ENCODE measurements around the gene CTSF.

GRCh38 chr11:66529655-66530054 lies 38.8 kb downstream of the CTSF start:
- TF ChIP-seq CEBPB (IDR thresholded peaks at IDR 0.05) (no peak), RAD21 (IDR thresholded peaks at IDR 0.05; ENCODE audit: low read depth) (no peak), YY1 (IDR thresholded peaks at IDR 0.05; ENCODE audit: low read depth) (no peak), TAF1 (IDR thresholded peaks at IDR 0.05; ENCODE audit: low read depth) (no peak), REST (IDR thresholded peaks at IDR 0.05; ENCODE audit: low read depth) (no peak), EP300 (IDR thresholded peaks at IDR 0.05; ENCODE audit: borderline replicate concordance) (no peak), CREB1 (IDR thresholded peaks at IDR 0.05; ENCODE audit: low read depth) (no peak), NFIC (IDR thresholded peaks at IDR 0.05) (no peak), FOXM1 (IDR thresholded peaks at IDR 0.05; ENCODE audit: borderline replicate concordance, low read depth) (no peak), MAX (IDR thresholded peaks at IDR 0.05) (no peak), TEAD4 (IDR thresholded peaks at IDR 0.05) (no peak), ZBTB7A (IDR thresholded peaks at IDR 0.05; ENCODE audit: low read depth) (no peak), TCF12 (IDR thresholded peaks at IDR 0.05; ENCODE audit: low read depth) (no peak)
- TF ChIP-seq, protein P1, sequence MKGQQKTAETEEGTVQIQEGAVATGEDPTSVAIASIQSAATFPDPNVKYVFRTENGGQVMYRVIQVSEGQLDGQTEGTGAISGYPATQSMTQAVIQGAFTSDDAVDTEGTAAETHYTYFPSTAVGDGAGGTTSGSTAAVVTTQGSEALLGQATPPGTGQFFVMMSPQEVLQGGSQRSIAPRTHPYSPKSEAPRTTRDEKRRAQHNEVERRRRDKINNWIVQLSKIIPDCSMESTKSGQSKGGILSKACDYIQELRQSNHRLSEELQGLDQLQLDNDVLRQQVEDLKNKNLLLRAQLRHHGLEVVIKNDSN (IDR thresholded peaks at IDR 0.05): no peak
